Fibroblast of lung (primary cell): ENCODE measurements around the gene C17orf58.

Source experiments
- CTCF ChIP-seq, 2 donors: IDR thresholded peaks in 1 of 2; conservative IDR thresholded peaks in 1 of 2; 1 replicate in 1 of 2; 2 replicates in 1 of 2; pipeline ENCODE4 v1.5.1; 2011 to 2012; ENCODE audit warnings: low read length in 2 of 2, control low read depth in 1 of 2, inconsistent platforms in 1 of 2, low read depth in 1 of 2, mild to moderate bottlenecking in 1 of 2
- EZH2 ChIP-seq: IDR thresholded peaks from 2 replicates; pipeline ENCODE4 v1.5.1; 2012; ENCODE audit warnings: low read length, control low read depth, mild to moderate bottlenecking; ENCODE audit errors: missing control alignments

GRCh38 chr17:68033636-68034451 is 37.6 kb upstream of the C17orf58 start:
- TF ChIP-seq CTCF (conservative IDR thresholded peaks at IDR 0.05 in 1 of 2, IDR thresholded peaks at IDR 0.05 in 1 of 2; ENCODE audit: low read depth in 1 of 2, low read length in 2 of 2) = no peak
- no peak for TF ChIP-seq EZH2
